NCI-H1417 treated with DMSO at 0.1 percent for 48 hours (cell line): ENCODE measurements around the gene DENND1A.

Experiments used
- DNase-seq: peaks from one replicate; lab custom pipeline; 2025; lab: John Stamatoyannopoulos, UW

The DENND1A gene

GRCh38 chr9:123686131-123686828, 243.6 kb downstream of the DENND1A start:
- no peak for DNase-seq

DNA sequence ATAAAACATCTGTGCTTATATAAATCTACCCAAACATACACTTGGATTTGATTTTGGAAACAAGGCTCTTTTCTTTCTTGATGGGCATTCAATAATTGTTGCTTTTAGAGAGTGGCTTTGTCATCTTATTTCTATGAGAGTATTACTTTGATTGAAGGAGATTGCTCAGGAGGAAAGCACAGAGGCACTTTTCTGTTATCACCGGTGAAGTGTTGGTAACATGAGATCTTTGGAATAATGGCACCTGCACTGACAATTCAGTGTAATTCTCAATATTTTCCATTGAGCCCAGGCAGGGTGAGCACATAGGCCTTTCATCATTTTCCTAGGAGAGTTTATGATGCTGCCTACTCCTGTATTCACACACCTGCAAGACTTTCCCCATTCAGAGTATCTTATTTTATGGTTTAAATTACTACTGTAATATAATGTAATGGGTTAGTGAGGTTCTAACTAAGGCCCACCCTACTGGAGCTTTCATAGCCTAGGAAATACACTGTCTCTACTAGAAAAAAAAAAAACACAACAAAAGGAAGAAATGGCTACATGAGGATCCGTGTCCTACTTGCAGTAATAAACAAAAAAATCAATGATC, 244.3 kb downstream of the DENND1A start:
- DNase-seq = peak; percentile 23

GRCh38 chr9:123684393-123685149, 245.4 kb downstream of the DENND1A start:
- no peak for DNase-seq

DNA sequence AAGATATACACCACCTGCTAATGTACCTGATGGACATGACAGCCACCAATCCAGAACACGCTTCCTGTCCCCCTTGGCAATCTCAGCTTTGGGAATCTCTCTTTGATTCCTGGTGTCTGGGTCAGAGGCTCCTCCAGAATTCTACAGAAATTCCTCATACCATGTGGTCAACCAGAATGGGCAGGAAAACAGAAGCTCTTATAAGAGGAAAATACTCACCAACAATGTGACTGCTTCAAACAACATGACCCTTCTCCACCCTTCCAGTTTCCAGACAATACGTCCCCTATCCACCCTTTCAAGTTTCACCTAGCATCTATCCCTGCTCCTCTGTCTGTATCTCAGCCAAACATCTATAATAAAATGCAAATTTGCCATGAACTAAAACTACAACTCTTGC, 247.2 kb downstream of the DENND1A start:
- DNase-seq = no peak

GRCh38 chr9:123680352-123680751, 249.6 kb downstream of the DENND1A start:
- no peak for DNase-seq

DNA sequence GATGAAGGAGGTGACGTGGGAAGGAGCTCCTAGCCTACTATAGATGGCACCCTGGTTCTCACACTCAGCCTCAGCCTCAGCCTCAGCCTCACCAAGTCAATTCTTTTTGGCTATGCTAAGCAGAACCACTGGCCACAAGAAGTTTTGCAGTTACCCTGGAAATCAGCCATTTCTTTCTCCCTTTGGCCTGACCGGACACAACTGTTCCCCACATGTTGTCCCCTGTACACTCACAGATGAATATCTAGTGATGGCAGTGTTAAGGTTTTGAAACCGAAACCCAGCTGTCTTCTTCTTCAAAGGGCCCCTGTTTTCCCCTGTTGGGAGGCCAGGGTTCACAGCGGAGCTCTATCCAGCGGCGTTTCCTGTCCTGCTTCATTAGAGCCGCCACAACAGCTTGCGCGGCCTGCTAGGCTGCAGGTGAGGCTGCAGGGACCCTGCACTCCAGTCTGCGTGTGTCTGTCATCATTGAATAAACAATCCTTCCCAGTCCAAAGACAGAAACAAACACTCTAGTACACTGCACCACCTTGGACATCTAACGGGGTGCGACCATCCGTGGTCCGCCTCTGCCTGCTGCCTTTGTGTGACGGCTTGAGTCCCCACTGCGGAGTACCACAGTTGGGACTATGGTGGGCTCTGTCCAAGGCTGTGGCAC, 250.5 kb downstream of the DENND1A start:
- no peak for DNase-seq

DNA sequence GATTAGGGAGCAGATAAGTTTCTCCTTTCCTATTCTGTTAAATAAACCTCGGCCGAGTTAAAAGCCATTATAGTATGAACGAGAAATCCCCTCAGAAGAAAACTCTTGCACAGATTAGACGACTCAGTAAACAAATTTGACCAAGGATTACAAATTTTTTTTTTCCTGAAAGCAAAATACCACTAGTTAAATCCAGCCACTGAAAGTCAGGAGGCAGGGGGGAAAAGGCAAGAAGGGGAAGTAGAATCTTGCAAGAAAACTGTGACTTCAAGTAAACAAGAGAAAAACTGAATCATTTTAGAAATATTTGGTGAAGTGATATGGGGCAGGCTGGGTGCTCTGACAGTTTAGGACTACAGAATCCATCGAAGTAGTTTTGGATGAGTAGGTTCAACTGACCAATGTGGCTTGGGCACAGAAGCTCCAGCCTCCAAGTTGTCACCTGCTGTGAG, 251.0 kb downstream of the DENND1A start:
- DNase-seq = no peak

- DNase-seq = peak; percentile 57
Observed at GRCh38 chr9:123678038-123678877, 251.7 kb downstream of the DENND1A start.

DNA sequence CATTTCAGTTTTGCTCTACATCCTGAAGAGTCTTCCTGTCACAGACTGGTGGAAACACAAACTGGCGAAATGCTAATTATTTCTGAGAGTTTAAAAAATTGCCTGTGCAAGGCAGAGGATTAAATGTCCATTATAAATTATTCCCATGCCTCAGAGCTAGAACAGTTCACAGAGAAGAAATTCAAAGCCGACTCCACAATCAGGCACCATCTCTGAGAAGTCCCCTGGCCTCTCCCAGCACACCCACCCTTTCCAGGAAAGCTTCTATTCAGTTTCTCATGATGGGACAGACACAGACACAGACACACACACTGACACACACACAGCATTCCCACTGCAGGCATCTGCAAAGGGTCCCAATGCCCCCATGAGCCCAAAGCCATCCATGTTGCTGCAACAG, 253.1 kb downstream of the DENND1A start:
- no peak for DNase-seq

- DNase-seq = no peak
Observed at GRCh38 chr9:123669346-123669745, 260.6 kb downstream of the DENND1A start.

DNA sequence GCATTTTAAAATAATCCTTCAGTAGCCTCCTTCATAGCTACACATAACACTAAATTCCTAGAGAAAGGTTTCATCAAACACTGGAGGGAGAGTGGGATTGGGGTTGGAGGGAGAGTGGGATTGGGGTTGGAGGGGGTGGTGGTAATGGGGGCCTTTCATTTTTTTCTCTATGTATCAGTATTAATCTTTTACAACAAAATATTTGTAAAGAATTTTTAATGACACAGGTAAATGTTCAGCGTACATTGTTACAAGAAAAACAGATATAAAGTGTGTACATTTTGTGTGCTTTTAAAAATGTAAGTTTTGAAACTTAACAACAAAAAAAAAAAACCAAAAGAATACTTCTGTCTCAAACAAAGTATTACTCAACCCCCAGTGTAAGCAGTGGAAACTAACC, 266.4 kb downstream of the DENND1A start:
- no peak for DNase-seq

DNA sequence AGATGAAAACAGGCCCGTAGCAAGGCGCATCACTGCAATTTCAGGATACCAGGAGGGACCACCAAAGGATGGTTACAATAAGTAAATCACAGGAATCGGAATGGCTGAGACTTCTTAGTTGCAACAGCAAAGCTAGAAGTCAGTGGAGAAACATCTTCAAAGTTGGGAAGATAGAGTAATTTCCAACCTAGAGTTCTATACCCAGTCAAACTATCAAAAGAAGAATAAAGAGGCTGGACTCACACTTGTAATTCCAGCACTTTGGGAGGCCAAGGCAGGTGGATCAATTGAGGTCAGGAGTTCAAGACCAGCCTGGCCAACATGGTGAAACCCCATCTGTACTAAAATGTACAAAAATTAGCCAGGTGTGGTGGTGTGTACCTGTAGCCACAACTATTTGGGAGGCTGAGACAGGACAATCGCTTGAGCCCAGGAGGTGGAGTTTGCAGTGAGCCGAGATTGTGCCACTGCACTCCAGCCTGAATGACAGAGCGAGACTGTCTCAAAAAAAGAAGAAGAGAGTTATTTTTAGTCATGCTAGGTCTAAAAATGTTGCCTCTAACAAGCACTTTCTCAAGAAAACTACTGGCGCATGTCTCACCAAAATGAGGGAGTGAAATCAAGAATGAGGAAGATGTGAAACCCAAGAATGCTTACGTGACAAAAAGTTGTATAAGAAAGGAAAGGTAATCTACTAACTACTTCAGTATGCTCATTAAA, 267.7 kb downstream of the DENND1A start:
- DNase-seq = no peak

DNA sequence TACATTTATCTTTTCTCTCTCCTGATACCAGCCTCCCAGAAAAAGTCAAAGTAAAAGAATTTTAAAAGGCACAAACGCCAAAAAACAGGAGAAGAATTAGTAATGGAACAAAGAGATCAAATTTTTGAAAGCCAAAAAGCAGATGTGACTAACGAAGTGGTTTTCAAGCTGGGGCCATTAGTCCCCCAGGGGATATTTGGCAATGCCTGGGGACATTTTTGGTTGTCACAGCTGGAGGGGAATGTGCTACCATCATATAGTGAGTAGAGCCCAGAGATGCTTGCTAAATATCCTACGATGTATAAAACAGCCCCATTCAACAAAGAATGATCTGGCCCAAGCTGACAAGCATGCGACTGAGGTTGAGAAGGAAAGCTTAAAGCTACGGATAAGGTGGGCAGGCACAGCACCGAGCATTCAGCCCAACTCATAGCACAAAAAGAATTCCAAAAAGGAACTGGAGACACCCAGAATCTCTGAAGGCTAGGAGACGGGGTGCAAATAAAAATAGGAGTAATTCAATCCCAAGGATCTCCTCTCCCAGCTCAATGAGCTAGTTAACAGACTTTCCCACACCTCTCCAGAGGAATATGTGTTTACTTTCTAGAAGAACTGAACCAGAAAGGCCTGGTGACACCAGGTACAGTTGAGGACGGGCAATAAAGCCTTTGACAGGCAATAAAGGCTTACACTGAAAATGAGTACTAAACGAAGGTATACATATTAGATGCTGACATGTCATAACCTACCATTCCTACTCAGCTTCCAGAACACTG, 269.0 kb downstream of the DENND1A start:
- DNase-seq = no peak

DNA sequence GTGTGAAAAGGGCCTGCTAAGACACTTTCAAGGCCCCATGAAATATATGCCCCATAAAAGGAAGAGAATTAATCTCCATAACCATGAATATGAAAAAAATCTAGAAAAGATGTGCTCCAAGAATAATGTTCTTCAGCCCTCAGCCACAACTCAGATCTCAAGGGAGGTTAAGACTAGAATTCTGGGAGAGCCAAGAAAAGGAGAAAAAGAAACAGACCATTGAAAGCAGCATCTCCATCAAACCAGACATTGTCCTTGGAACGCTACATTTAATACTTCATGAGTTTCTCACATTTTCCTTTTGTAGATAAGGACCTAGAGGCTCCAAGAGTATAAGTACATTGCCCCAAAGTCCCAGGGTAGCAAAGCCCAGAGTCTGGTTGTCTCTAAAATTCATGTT, 270.6 kb downstream of the DENND1A start:
- DNase-seq = no peak

- DNase-seq = no peak
Observed at GRCh38 chr9:123658792-123659191, 271.1 kb downstream of the DENND1A start.

GRCh38 chr9:123657941-123658340, 272.0 kb downstream of the DENND1A start:
- DNase-seq = peak; percentile 66

GRCh38 chr9:123657099-123657498, 272.8 kb downstream of the DENND1A start:
- DNase-seq = no peak

- no peak for DNase-seq
Observed at GRCh38 chr9:123656565-123656964, 273.4 kb downstream of the DENND1A start.

DNA sequence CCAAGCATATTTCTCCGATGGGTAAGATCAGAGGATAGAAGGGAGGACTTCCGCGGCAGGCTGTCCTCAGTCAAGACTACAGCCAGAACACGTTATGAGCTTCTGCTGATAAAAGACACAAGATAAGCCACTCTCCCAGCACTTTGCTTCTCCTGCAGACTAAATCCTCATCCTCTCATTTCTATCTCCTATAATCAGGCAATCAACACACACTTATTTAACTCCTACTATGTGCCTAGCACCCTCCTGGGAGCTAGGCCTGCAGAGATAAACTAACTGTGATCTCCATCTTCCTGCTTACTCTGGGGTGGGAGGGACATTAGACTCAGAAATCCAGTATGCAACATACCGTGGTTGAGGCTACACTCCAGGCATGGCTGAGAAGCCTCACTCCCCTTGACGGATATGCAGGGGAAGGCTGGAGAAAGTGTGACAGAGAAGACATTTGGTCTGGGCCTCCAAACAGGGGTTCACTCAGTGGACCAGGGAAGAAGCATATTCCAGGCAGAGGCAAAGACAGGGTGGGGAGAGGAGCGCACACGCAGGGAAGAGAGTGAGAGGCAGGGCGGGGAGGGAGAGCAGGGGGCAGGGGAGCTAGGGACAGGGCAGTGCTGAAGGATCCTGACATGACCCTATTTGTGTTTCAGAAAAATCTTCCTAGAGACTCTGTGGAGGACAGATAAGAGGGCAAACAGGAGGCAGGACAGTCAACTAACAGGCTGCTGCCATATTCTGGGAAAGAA, 274.1 kb downstream of the DENND1A start:
- no peak for DNase-seq
